Neuron (in vitro differentiated cells): ENCODE measurements around the gene OAT.

Experiments used
- H2AFZ ChIP-seq: one replicate; pipeline ENCODE4 v1.6.1; 2013; ENCODE audit warnings: low read depth, mild to moderate bottlenecking, inconsistent platforms, low read length, moderate library complexity
- H3K27me3 ChIP-seq: one replicate; pipeline ENCODE4 v1.6.1; 2013; ENCODE audit warnings: low read length; ENCODE audit not compliant: insufficient read depth
- H3K36me3 ChIP-seq: one replicate; pipeline ENCODE4 v1.6.1; 2013; ENCODE audit warnings: low read length; ENCODE audit not compliant: insufficient read depth
- H3K4me1 ChIP-seq: one replicate; pipeline ENCODE4 v1.6.1; 2013; ENCODE audit warnings: low read length; ENCODE audit not compliant: insufficient read depth
- H3K4me3 ChIP-seq: 2 replicates; pipeline ENCODE4 v1.5.1; 2013; ENCODE audit warnings: mild to moderate bottlenecking, low read length, moderate library complexity
- H3K9me3 ChIP-seq: one replicate; pipeline ENCODE4 v1.6.1; 2013; ENCODE audit warnings: low read length

Gene OAT

GRCh38 chr10:124386186-124387077 lies 32.3 kb downstream of the OAT start:
- peaks cover 12% of the 10 kb centered on the region for H3K27me3 ChIP-seq

GRCh38 chr10:124385627-124386185 lies 33.0 kb downstream of the OAT start:
- H3K4me1 ChIP-seq: peaks cover 6% of the 10 kb centered on the region
- no peaks in the 10 kb centered on the region for H3K36me3 ChIP-seq
- H3K9me3 ChIP-seq: no peaks in the 10 kb centered on the region
- no peak overlapping the region for H2AFZ ChIP-seq
- H3K4me3 ChIP-seq: no peak overlapping the region
- H3K27me3 ChIP-seq: peaks cover 12% of the 10 kb centered on the region

More at GRCh38 chr10:124386186-124387077, 32.3 kb downstream of the OAT start:
- H3K4me3 ChIP-seq: no peak overlapping the region
- no peaks in the 10 kb centered on the region for H3K36me3 ChIP-seq
- H2AFZ ChIP-seq: no peak overlapping the region
- peaks cover 6% of the 10 kb centered on the region for H3K4me1 ChIP-seq
- no peaks in the 10 kb centered on the region for H3K9me3 ChIP-seq

- Histone ChIP-seq H3K27me3 (peaks cover 15% of the 10 kb centered on the region), H3K4me3 (no peak overlapping the region), H2AFZ (no peak overlapping the region), H3K4me1 (peaks cover 1% of the 10 kb centered on the region), H3K36me3 (no peaks in the 10 kb centered on the region), H3K9me3 (no peaks in the 10 kb centered on the region)
Measured at GRCh38 chr10:124384591-124385190, 34.0 kb downstream of the OAT start.

- Histone ChIP-seq H3K9me3 (no peaks in the 10 kb centered on the region), H3K4me1 (no peaks in the 10 kb centered on the region)
Measured at GRCh38 chr10:124384172-124384571, 34.6 kb downstream of the OAT start.

GRCh38 chr10:124383496-124383895 lies 35.2 kb downstream of the OAT start:
- Histone ChIP-seq H3K4me1 (no peaks in the 10 kb centered on the region), H3K36me3 (no peaks in the 10 kb centered on the region), H3K4me3 (no peak overlapping the region), H2AFZ (no peak overlapping the region), H3K27me3 (peaks cover 25% of the 10 kb centered on the region), H3K9me3 (no peaks in the 10 kb centered on the region)

More at GRCh38 chr10:124384172-124384571, 34.6 kb downstream of the OAT start:
- H2AFZ ChIP-seq: no peak overlapping the region
- no peak overlapping the region for H3K4me3 ChIP-seq
- H3K27me3 ChIP-seq: peaks cover 20% of the 10 kb centered on the region
- no peaks in the 10 kb centered on the region for H3K36me3 ChIP-seq

- H3K9me3 ChIP-seq: no peaks in the 10 kb centered on the region
- no peak overlapping the region for H2AFZ ChIP-seq
- H3K27me3 ChIP-seq: peaks cover 35% of the 10 kb centered on the region
- H3K36me3 ChIP-seq: no peaks in the 10 kb centered on the region
- H3K4me3 ChIP-seq: no peak overlapping the region
- no peaks in the 10 kb centered on the region for H3K4me1 ChIP-seq
Measured at GRCh38 chr10:124381011-124381611, 37.6 kb downstream of the OAT start.

GRCh38 chr10:124380256-124380995 lies 38.3 kb downstream of the OAT start:
- Histone ChIP-seq H3K36me3 (no peaks in the 10 kb centered on the region), H3K27me3 (peaks cover 30% of the 10 kb centered on the region), H3K4me1 (no peaks in the 10 kb centered on the region), H2AFZ (no peak overlapping the region), H3K9me3 (no peaks in the 10 kb centered on the region), H3K4me3 (no peak overlapping the region)

GRCh38 chr10:124379609-124380193 lies 39.0 kb downstream of the OAT start:
- Histone ChIP-seq H3K4me1 (peaks cover 5% of the 10 kb centered on the region), H3K36me3 (no peaks in the 10 kb centered on the region), H3K9me3 (no peaks in the 10 kb centered on the region), H3K4me3 (no peak overlapping the region), H2AFZ (no peak overlapping the region), H3K27me3 (peaks cover 29% of the 10 kb centered on the region)

- Histone ChIP-seq H3K36me3 (no peaks in the 10 kb centered on the region), H3K4me1 (peaks cover 9% of the 10 kb centered on the region), H3K4me3 (no peak overlapping the region), H3K9me3 (no peaks in the 10 kb centered on the region), H3K27me3 (peaks cover 24% of the 10 kb centered on the region), H2AFZ (no peak overlapping the region)
Measured at GRCh38 chr10:124378881-124379471, 39.7 kb downstream of the OAT start.

GRCh38 chr10:124378271-124378670 lies 40.5 kb downstream of the OAT start:
- H3K9me3 ChIP-seq: no peaks in the 10 kb centered on the region
- H3K4me1 ChIP-seq: peaks cover 9% of the 10 kb centered on the region
- no peak overlapping the region for H3K4me3 ChIP-seq
- H2AFZ ChIP-seq: no peak overlapping the region
- H3K27me3 ChIP-seq: peaks cover 30% of the 10 kb centered on the region
- H3K36me3 ChIP-seq: no peaks in the 10 kb centered on the region

GRCh38 chr10:124377101-124377500 lies 41.6 kb downstream of the OAT start:
- no peaks in the 10 kb centered on the region for H3K36me3 ChIP-seq
- no peaks in the 10 kb centered on the region for H3K9me3 ChIP-seq
- H3K4me1 ChIP-seq: peaks cover 9% of the 10 kb centered on the region
- H3K27me3 ChIP-seq: peaks cover 39% of the 10 kb centered on the region
- H3K4me3 ChIP-seq: no peak overlapping the region
- H2AFZ ChIP-seq: no peak overlapping the region

GRCh38 chr10:124376411-124376810 lies 42.3 kb downstream of the OAT start:
- Histone ChIP-seq H3K4me1 (peaks cover 9% of the 10 kb centered on the region), H3K9me3 (no peaks in the 10 kb centered on the region), H3K27me3 (peaks cover 44% of the 10 kb centered on the region), H2AFZ (no peak overlapping the region), H3K4me3 (no peak overlapping the region), H3K36me3 (no peaks in the 10 kb centered on the region)
